ENCODE measurements around the gene YTHDF2. TPM values are rescaled to one million over a fixed set of nuclear protein-coding genes. Genes with fewer than 3 reads are reported as not detected.

Gene YTHDF2
- total and polyA plus RNA-seq, 9 of the 15 experiments (the other 6 are each of a cell fraction or from before 2014, with no cell fraction given): 41.0 to 111 (median 83.3) TPM

- peak; percentile 83; the same call in 1 of the 2 replicates for TF ChIP-seq ATF2 (CRISPR knock-in tag; IDR thresholded peaks at IDR 0.05)
- peak; percentile 78 for TF ChIP-seq NCOR1 (IDR thresholded peaks at IDR 0.05)
- peak; percentile 94 for TF ChIP-seq ATF7 (IDR thresholded peaks at IDR 0.05)
- peak; percentile 67 for TF ChIP-seq DIDO1 (tag; IDR thresholded peaks at IDR 0.05; ENCODE audit: low read depth)
- peak; percentile 90 for TF ChIP-seq CCNT2 (IDR thresholded peaks at IDR 0.05; ENCODE audit: borderline replicate concordance, extremely low read depth, insufficient read length, low read depth, low read length)
- peak; percentile 79 for TF ChIP-seq ZBTB5 (IDR thresholded peaks at IDR 0.05)
- peak; percentile 95 for TF ChIP-seq SMAD4 (CRISPR knock-in tag; conservative IDR thresholded peaks at IDR 0.05)
- TF ChIP-seq HNRNPH1 (optimal IDR thresholded peaks at IDR 0.05; ENCODE audit: low read depth, low read length): no peak
- peak; percentile 97 for TF ChIP-seq ZBTB17 (CRISPR knock-in tag; IDR thresholded peaks at IDR 0.05)
- TF ChIP-seq HLTF (IDR thresholded peaks at IDR 0.05): peak; percentile 71; the same call in 1 of the 2 replicates
- TF ChIP-seq ARID3B (CRISPR knock-in tag; IDR thresholded peaks at IDR 0.05; ENCODE audit: borderline replicate concordance): no peak; the same call in 1 of the 2 replicates
- peak; percentile 27; the same call in 1 of the 2 replicates for TF ChIP-seq SMARCC2 (IDR thresholded peaks at IDR 0.05; ENCODE audit: low read depth)
- TF ChIP-seq SMAD1 (IDR thresholded peaks at IDR 0.05; ENCODE audit: low read depth, low read length, partially characterized antibody): peak; percentile 59
- TF ChIP-seq ZNF212 (CRISPR knock-in tag; IDR thresholded peaks at IDR 0.05): no peak
- no peak for TF ChIP-seq ZNF354B (CRISPR knock-in tag; IDR thresholded peaks at IDR 0.05)
- TF ChIP-seq ZFP36 (IDR thresholded peaks at IDR 0.05; ENCODE audit: low read depth, low read length, partially characterized antibody): no peak
- TF ChIP-seq ARID4B (CRISPR knock-in tag; IDR thresholded peaks at IDR 0.05): peak; percentile 94
- peak; percentile 10; the same call in 1 of the 2 replicates for TF ChIP-seq ERF (CRISPR knock-in tag; IDR thresholded peaks at IDR 0.05)
Measured at GRCh38 chr1:28736450-28737306, at the start of gene YTHDF2 (continued).
